M059J (cell line): ENCODE data around the gene TMEM231. TPM values are rescaled to one million over a fixed set of nuclear protein-coding genes. Genes with fewer than 3 reads are reported as not detected.

Experiments
- DNase-seq: peaks from one replicate; pipeline ENCODE4 v3.0.0-alpha.2; 2012; ENCODE audit warnings: low read depth
- total RNA-seq: library from RNA; depleted of rRNA; stranded (reverse); fragments of >200 nt; shearing (Covaris generic); gene quantifications from 2 replicates; pipeline ENCODE4 v1.2.3, GENCODE V29; 2014; rRNA removed

Gene TMEM231
- total RNA-seq, 1 experiment from 2014 or later, result 11.0 TPM

- DNase-seq, result no peak
Measured at GRCh38 chr16:75488322-75488721, 67.7 kb downstream of the TMEM231 start.

Other genes starting within 250 kb of the TMEM231 start
- gene CFDP1, start 122.7 kb downstream of the TMEM231 start, total RNA-seq, result 91.3 and 111 TPM in 2 replicates
- gene TMEM170A, start 91.6 kb downstream of the TMEM231 start, total RNA-seq, result 17.5 and 27.5 TPM in 2 replicates
- gene CHST6, start 60.8 kb downstream of the TMEM231 start, total RNA-seq, result 0.98 and 1.4 TPM in 2 replicates
- not detected in 2 replicates for gene CHST5, start 20.1 kb downstream of the TMEM231 start, total RNA-seq
- 71.8 and 87.7 TPM in 2 replicates for gene GABARAPL2, start 10.1 kb upstream of the TMEM231 start, total RNA-seq
- gene ADAT1, start 67.0 kb upstream of the TMEM231 start, total RNA-seq, result 77.2 and 121 TPM in 2 replicates
- gene KARS1, start 91.4 kb upstream of the TMEM231 start, total RNA-seq, result 180 and 185 TPM in 2 replicates
- gene TERF2IP, start 91.5 kb upstream of the TMEM231 start, total RNA-seq, result 52.9 and 65.4 TPM in 2 replicates
- gene CPHXL2, start 120.8 kb upstream of the TMEM231 start, total RNA-seq, result not detected in 2 replicates
- gene DUXB, start 145.2 kb upstream of the TMEM231 start, total RNA-seq, result not detected in 2 replicates
- gene CPHXL, start 170.2 kb upstream of the TMEM231 start, total RNA-seq, result not detected in 2 replicates